ENCODE data around the gene TRAF3IP1.

DNA sequence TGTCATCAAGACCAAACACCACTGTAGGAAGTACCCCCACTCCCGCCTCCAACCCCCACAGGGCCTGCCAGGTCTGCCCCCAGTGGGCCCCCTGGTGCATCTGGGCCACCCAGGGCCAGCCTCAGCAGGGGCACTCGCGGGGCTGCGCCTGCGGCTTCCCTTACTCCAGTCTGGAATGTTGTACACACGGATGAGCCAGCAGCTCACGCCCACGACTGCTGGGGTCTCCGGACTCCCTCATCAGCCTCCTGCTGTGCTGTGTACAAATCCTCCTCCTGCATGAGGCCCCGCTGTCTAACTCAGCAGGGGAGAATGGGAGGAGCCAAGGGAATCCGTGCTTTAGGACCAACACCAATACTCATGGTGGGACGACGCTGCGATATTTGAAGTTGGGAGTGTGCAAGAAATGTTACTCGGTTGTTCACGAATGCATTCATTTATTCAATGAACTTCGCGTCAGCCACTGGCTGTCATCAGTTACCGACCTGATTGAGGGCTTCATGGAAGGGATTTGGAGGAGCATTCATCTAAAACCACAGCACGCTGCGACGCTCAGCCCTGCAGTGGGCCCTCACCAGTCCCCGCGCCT is 105.8 kb downstream of the TRAF3IP1 start:
- TF ChIP-seq POLR2A (IDR thresholded peaks at IDR 0.05; ENCODE audit: low read depth, low read length), result no peak
- no peak for TF ChIP-seq TAF1 (IDR thresholded peaks at IDR 0.05; ENCODE audit: low read depth, low read length)
- no peak for TF ChIP-seq POLR2AphosphoS5 (IDR thresholded peaks at IDR 0.05; ENCODE audit: low read depth, low read length)
- no peak for TF ChIP-seq SPI1 (IDR thresholded peaks at IDR 0.05; ENCODE audit: low read depth, low read length)
- TF ChIP-seq PAX5 (IDR thresholded peaks at IDR 0.05; ENCODE audit: insufficient read depth, low read length, severe bottlenecking), result no peak
- no peak for TF ChIP-seq POU2F2 (IDR thresholded peaks at IDR 0.05; ENCODE audit: low read depth, low read length)
